Naive thymus-derived CD8-positive, alpha-beta T cell (primary cell): ENCODE data around the gene GSX1. TPM values are rescaled to one million over a fixed set of nuclear protein-coding genes. Genes with fewer than 3 reads are reported as not detected.

Experiments used
- ATAC-seq, 2 donors: fragments of 150-1000 bp; cut with Tn5 transposase in 1 of 2; sonication (Bioruptor Pico), chemical (Tn5 transposase) in 1 of 2; 1 replicate in 1 of 2; 2 replicates in 1 of 2; pipeline ENCODE4 v1.10.0; 2021; ENCODE audit warnings: mild to moderate bottlenecking in 2 of 2, moderate library complexity in 2 of 2
- POLR2A ChIA-PET: fragments of 350-600 bp; sonication (Branson Sonifier 250); formaldehyde crosslinking; loops from one replicate; lab custom pipeline; 2021; ENCODE audit warnings: antibody characterized with exemption; lab: Charles Lee
- DNase-seq, 10 donors: peaks; one replicate each; pipeline versions ENCODE4 v3.0.0 to v3.0.0-alpha.2; 2020 to 2022
- H3K27ac Mint-ChIP-seq, 10 donors: one replicate each; pipeline ENCODE4 v1.8.0; 2020 to 2022; ENCODE audit warnings: mild to moderate bottlenecking in 10 of 10, mixed read lengths in 10 of 10, moderate library complexity in 4 of 10, inconsistent platforms in 1 of 10
- H3K27me3 Mint-ChIP-seq, 5 donors: one replicate each; pipeline ENCODE4 v1.8.0; 2021 to 2022; ENCODE audit warnings: mixed read lengths in 5 of 5
- H3K36me3 Mint-ChIP-seq, 3 donors: one replicate each; pipeline ENCODE4 v1.8.0; 2020 to 2022; ENCODE audit warnings: mixed read lengths in 3 of 3, mild to moderate bottlenecking in 2 of 3, inconsistent platforms in 1 of 3
- H3K4me1 Mint-ChIP-seq, 4 donors: one replicate each; pipeline ENCODE4 v1.8.0; 2021 to 2022; ENCODE audit warnings: mixed read lengths in 4 of 4
- H3K4me3 Mint-ChIP-seq, 10 donors: one replicate each; pipeline ENCODE4 v1.8.0; 2020 to 2022; ENCODE audit warnings: mild to moderate bottlenecking in 10 of 10, mixed read lengths in 10 of 10, moderate library complexity in 6 of 10, inconsistent platforms in 1 of 10
- H3K9me3 Mint-ChIP-seq, 9 donors: one replicate each; pipeline ENCODE4 v1.8.0; 2020 to 2022; ENCODE audit warnings: mixed read lengths in 9 of 9, mild to moderate bottlenecking in 3 of 9, inconsistent platforms in 1 of 9, moderate library complexity in 1 of 9
- polyA plus RNA-seq, 3 donors: library from polyadenylated mRNA; unstranded; fragments of 300-500 nt; fragmentation: Illumina TruSeq; gene quantifications; one replicate each; pipeline ENCODE4 v1.2.3, GENCODE V29; 2021
- total RNA-seq, 8 experiments: library from RNA in 2 of 8; stranded (reverse) in 2 of 8; gene quantifications; one replicate each; pipeline ENCODE4 v1.2.3 and lab custom pipeline; 2021 to 2026

The GSX1 gene
- total and polyA plus RNA-seq, 5 experiments from 2014 or later = not detected

- Mint-ChIP-seq H3K27me3 (peaks cover 20 to 56% (median 29%) of the 10 kb centered on the region in 5 donors), H3K27ac (no peak overlapping the region), H3K9me3 (peaks cover 0 to 7% (median 0%) of the 10 kb centered on the region in 9 donors), H3K36me3 (peaks cover 0 to 5% (median 0%) of the 10 kb centered on the region in 3 donors), H3K4me3 (no peak overlapping the region), H3K4me1 (no peaks in the 10 kb centered on the region)
- POLR2A ChIA-PET = no interaction called here
- no peak for DNase-seq
- no peak for ATAC-seq
These were observed 9.2 kb upstream of the GSX1 start for GRCh38 chr13:27783111-27783510.

DNA sequence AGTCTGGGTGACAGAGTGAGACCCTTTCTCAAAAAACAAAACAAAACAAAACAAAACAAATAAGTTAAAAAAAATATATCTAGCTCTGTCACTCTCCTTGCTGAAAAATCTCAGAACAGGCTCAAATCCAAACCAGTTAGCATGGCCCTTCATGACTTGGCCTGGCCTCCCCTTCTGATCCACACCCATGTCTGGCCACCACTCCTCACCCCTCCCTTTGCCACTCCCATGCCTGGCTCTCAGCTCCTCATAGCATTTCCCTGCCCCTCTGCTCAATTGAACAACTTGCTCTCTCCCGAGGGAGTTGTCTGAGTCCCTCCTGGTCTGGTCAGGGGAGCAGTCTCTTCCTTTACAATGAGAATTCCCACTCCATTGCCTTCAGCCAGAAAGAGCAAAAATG is 4.0 kb upstream of the GSX1 start:
- Mint-ChIP-seq H3K4me3 (peak overlapping the region in 4 of 10 donors; percentile 8 to 96 (median 46)), H3K4me1 (peaks cover 25 to 37% (median 33%) of the 10 kb centered on the region in 4 donors), H3K27ac (peak overlapping the region in 1 of 10 donors; percentile 68), H3K36me3 (peaks cover 0 to 17% (median 2%) of the 10 kb centered on the region in 3 donors), H3K9me3 (peaks cover 0 to 19% (median 0%) of the 10 kb centered on the region in 9 donors), H3K27me3 (peaks cover 34 to 73% (median 47%) of the 10 kb centered on the region in 5 donors)
- ATAC-seq = no peak
- no peak for DNase-seq
- POLR2A ChIA-PET = interaction anchor here (1.4 kb wide), 1 partner anchor 338 kb away, joined by 3 read pairs; the partner anchor contains the start of gene MTIF3

DNA sequence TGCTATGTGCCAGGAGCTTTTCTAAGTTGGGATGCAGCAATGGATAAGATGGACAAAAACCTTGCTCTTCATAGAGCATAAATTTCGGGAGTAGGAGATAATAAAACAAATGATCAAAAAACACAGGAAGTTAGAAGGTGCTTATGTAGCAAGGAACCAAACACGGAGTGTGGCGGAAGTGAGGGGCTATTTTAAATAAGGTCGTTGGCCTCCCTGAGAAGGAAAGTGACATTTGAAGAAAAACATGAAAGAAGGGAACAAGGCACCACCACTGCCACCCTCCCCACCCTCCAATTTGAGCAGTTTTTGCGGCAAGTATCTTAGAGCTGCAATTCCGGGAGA is 3.2 kb upstream of the GSX1 start:
- Mint-ChIP-seq H3K4me3 (peak overlapping the region; percentile 79 to 97 (median 88)), H3K9me3 (peaks cover 0 to 19% (median 0%) of the 10 kb centered on the region in 9 donors), H3K27me3 (peaks cover 37 to 75% (median 52%) of the 10 kb centered on the region in 5 donors), H3K36me3 (peaks cover 0 to 17% (median 2%) of the 10 kb centered on the region in 3 donors), H3K27ac (peak overlapping the region in 5 of 10 donors; percentile 14 to 86 (median 36)), H3K4me1 (peaks cover 27 to 39% (median 36%) of the 10 kb centered on the region in 4 donors)
- peak in 3 of 10 donors; percentile 13 to 70 (median 40) for DNase-seq
- peak; percentile 53 to 56 for ATAC-seq
- POLR2A ChIA-PET = interaction anchor here (1.4 kb wide), 1 partner anchor 339 kb away, joined by 3 read pairs; the partner anchor contains the start of gene MTIF3

- POLR2A ChIA-PET = no interaction called here
- Mint-ChIP-seq H3K27ac (peak overlapping the region in 5 of 10 donors; percentile 14 to 86 (median 36)), H3K27me3 (peaks cover 41 to 81% (median 57%) of the 10 kb centered on the region in 5 donors), H3K36me3 (peaks cover 0 to 22% (median 4%) of the 10 kb centered on the region in 3 donors), H3K9me3 (peaks cover 0 to 17% (median 0%) of the 10 kb centered on the region in 9 donors), H3K4me3 (peak overlapping the region; percentile 79 to 97 (median 88)), H3K4me1 (peaks cover 31 to 44% (median 40%) of the 10 kb centered on the region in 4 donors)
- ATAC-seq (peak; percentile 31 to 58), DNase-seq (peak in 1 of 10 donors; percentile 14)
These were observed 2.6 kb upstream of the GSX1 start for GRCh38 chr13:27789495-27790303.

- POLR2A ChIA-PET = no interaction called here
- Mint-ChIP-seq H3K9me3 (peaks cover 0 to 14% (median 0%) of the 10 kb centered on the region in 9 donors), H3K4me3 (peak overlapping the region; percentile 83 to 93 (median 88)), H3K27ac (no peak overlapping the region), H3K4me1 (peaks cover 31 to 45% (median 40%) of the 10 kb centered on the region in 4 donors), H3K36me3 (peaks cover 0 to 22% (median 4%) of the 10 kb centered on the region in 3 donors), H3K27me3 (peaks cover 42 to 89% (median 63%) of the 10 kb centered on the region in 5 donors)
- DNase-seq = no peak
- ATAC-seq = no peak
These were observed 1.8 kb upstream of the GSX1 start for GRCh38 chr13:27790523-27790922.

DNA sequence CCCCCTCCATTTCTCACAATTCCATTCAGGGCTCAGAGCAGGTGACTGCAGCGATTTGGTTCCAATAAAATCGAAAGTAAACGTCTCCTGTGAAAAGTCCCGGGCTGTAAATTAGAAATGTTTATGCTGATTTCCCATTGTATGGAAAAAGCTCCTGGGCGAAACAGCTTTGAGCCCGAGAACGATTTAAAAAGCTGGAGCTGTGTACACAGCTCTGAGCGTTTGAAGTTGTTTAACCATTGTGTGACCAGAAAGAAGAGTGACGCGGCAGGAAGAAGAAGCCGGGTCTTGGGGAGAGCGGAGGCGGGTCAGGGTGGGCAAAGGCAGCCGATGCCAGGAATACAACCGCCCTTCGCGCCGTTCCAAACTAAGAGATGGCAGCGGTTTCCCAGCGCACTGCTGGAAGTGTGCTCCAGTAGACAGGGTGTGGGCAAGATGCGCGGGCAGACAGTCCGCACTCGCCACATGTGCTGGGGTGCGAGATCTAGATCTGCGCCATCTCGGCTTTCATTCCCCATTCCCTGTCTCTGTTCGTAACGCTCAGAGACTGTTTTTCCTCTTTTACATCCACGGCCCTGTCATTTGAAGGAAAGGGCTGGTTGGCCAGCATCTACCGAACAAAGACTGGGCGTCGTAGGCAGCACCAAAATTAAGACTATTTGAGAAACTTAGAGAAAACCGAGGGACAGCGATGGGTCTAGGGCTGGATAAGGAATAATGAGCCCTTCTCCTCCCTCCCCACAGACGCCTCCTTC is 960 bp upstream of the GSX1 start:
- H3K9me3 Mint-ChIP-seq = peaks cover 0 to 14% (median 0%) of the 10 kb centered on the region in 9 donors
- peaks cover 48 to 95% (median 68%) of the 10 kb centered on the region in 5 donors for H3K27me3 Mint-ChIP-seq
- peaks cover 34 to 51% (median 43%) of the 10 kb centered on the region in 4 donors for H3K4me1 Mint-ChIP-seq
- ATAC-seq (no peak), DNase-seq (no peak)
- peaks cover 0 to 22% (median 4%) of the 10 kb centered on the region in 3 donors for H3K36me3 Mint-ChIP-seq
- peak overlapping the region; percentile 83 to 93 (median 88) for H3K4me3 Mint-ChIP-seq
- H3K27ac Mint-ChIP-seq = no peak overlapping the region
- POLR2A ChIA-PET = no interaction called here

- Mint-ChIP-seq H3K27ac (peak overlapping the region in 1 of 10 donors; percentile 33), H3K9me3 (peaks cover 0 to 11% (median 0%) of the 10 kb centered on the region in 9 donors), H3K4me3 (peak overlapping the region; percentile 83 to 93 (median 88)), H3K27me3 (peaks cover 52 to 95% (median 72%) of the 10 kb centered on the region in 5 donors), H3K36me3 (peaks cover 0 to 22% (median 4%) of the 10 kb centered on the region in 3 donors), H3K4me1 (peaks cover 34 to 51% (median 43%) of the 10 kb centered on the region in 4 donors)
- POLR2A ChIA-PET = no interaction called here
- DNase-seq = no peak
- ATAC-seq = no peak
These were observed 336 bp upstream of the GSX1 start for GRCh38 chr13:27791901-27792392.

- POLR2A ChIA-PET = no interaction called here
- ATAC-seq (no peak), DNase-seq (peak in 1 of 10 donors; percentile 15)
- peak overlapping the region in 1 of 10 donors; percentile 49 for H3K27ac Mint-ChIP-seq
- peaks cover 30 to 50% (median 44%) of the 10 kb centered on the region in 4 donors for H3K4me1 Mint-ChIP-seq
- peaks cover 47 to 84% (median 69%) of the 10 kb centered on the region in 5 donors for H3K27me3 Mint-ChIP-seq
- peaks cover 0 to 17% (median 4%) of the 10 kb centered on the region in 3 donors for H3K36me3 Mint-ChIP-seq
- peak overlapping the region in 7 of 10 donors; percentile 15 to 89 (median 50) for H3K4me3 Mint-ChIP-seq
- peaks cover 0 to 11% (median 0%) of the 10 kb centered on the region in 9 donors for H3K9me3 Mint-ChIP-seq
These were observed 1.5 kb downstream of the GSX1 start for GRCh38 chr13:27793507-27794367.

- DNase-seq (no peak), ATAC-seq (no peak)
- Mint-ChIP-seq H3K4me1 (peaks cover 24 to 44% (median 39%) of the 10 kb centered on the region in 4 donors), H3K36me3 (peaks cover 0 to 17% (median 4%) of the 10 kb centered on the region in 3 donors), H3K4me3 (peak overlapping the region in 5 of 10 donors; percentile 14 to 55 (median 24)), H3K27me3 (peaks cover 48 to 84% (median 68%) of the 10 kb centered on the region in 5 donors), H3K9me3 (peaks cover 0 to 11% (median 0%) of the 10 kb centered on the region in 9 donors), H3K27ac (peak overlapping the region in 1 of 10 donors; percentile 49)
- POLR2A ChIA-PET = no interaction called here
These were observed 2.0 kb downstream of the GSX1 start for GRCh38 chr13:27794368-27794691.

GRCh38 chr13:27794921-27795717 is 2.8 kb downstream of the GSX1 start:
- Mint-ChIP-seq H3K27ac (no peak overlapping the region), H3K9me3 (peaks cover 0 to 11% (median 0%) of the 10 kb centered on the region in 9 donors), H3K36me3 (peaks cover 0 to 19% (median 4%) of the 10 kb centered on the region in 3 donors), H3K4me1 (peaks cover 24 to 42% (median 37%) of the 10 kb centered on the region in 4 donors), H3K4me3 (no peak overlapping the region), H3K27me3 (peaks cover 51 to 89% (median 75%) of the 10 kb centered on the region in 5 donors)
- no peak for ATAC-seq
- peak in 1 of 10 donors; percentile 34 for DNase-seq
- POLR2A ChIA-PET = interaction anchor here (0.5 kb wide), 1 partner anchor 68 kb away, joined by 3 read pairs; no protein-coding TSS in a partner anchor

- POLR2A ChIA-PET = no interaction called here
- H3K36me3 Mint-ChIP-seq = peaks cover 0 to 20% (median 4%) of the 10 kb centered on the region in 3 donors
- no peak overlapping the region for H3K4me3 Mint-ChIP-seq
- no peak overlapping the region for H3K27ac Mint-ChIP-seq
- H3K4me1 Mint-ChIP-seq = peaks cover 22 to 37% (median 33%) of the 10 kb centered on the region in 4 donors
- ATAC-seq = no peak
- H3K27me3 Mint-ChIP-seq = peaks cover 54 to 89% (median 79%) of the 10 kb centered on the region in 5 donors
- peak in 1 of 10 donors; percentile 30 for DNase-seq
- peaks cover 0 to 11% (median 0%) of the 10 kb centered on the region in 9 donors for H3K9me3 Mint-ChIP-seq
These were observed 3.4 kb downstream of the GSX1 start for GRCh38 chr13:27795718-27796019.
